ENCODE measurements around the gene PAOX. TPM values are rescaled to one million over a fixed set of nuclear protein-coding genes. Genes with fewer than 3 reads are reported as not detected.

PAOX gene
- total and polyA plus RNA-seq, 2 experiments from 2014 or later = 4.1 to 8.7 TPM

- Histone ChIP-seq H4K20me1 (replicated peaks; ENCODE audit: insufficient read depth) (peaks cover 35% of the 10 kb centered on the region), H3K36me3 (ENCODE audit: insufficient read depth) (peaks cover 5% of the 10 kb centered on the region), H2AFZ (no peak overlapping the region), H3K4me2 (no peak overlapping the region), H3K27ac (ENCODE audit: low read depth) (no peak overlapping the region), H3K4me3 (no peak overlapping the region), H3K79me2 (replicated peaks; ENCODE audit: insufficient read depth) (peaks cover 55% of the 10 kb centered on the region), H3K4me1 (ENCODE audit: insufficient read depth) (no peaks in the 10 kb centered on the region), H3K9me2 (ENCODE audit: insufficient read depth) (no peaks in the 10 kb centered on the region), H3K27me3 (ENCODE audit: insufficient read depth) (no peaks in the 10 kb centered on the region), H3F3A (replicated peaks; ENCODE audit: low read depth) (no peaks in the 10 kb centered on the region)
- Mint-ChIP-seq H3K36me3 (ENCODE audit: low read depth) (peaks cover 79% of the 10 kb centered on the region), H3K9me3 (no peaks in the 10 kb centered on the region), H3K27ac (no peak overlapping the region), H3K27me3 (ENCODE audit: insufficient read depth, low read depth, poor library complexity) (peaks cover 4% of the 10 kb centered on the region), H3K4me3 (no peak overlapping the region), H3K4me1 (no peaks in the 10 kb centered on the region)
- DNase-seq (ENCODE audit: low spot score) (no peak), ATAC-seq (no peak)
- TF ChIP-seq ZNF462 (CRISPR knock-in tag; IDR thresholded peaks at IDR 0.05) (no peak), POLR2AphosphoS5 (IDR thresholded peaks at IDR 0.05; ENCODE audit: low read depth) (no peak), JUNB (IDR thresholded peaks at IDR 0.05; ENCODE audit: unreplicated experiment) (no peak), NANOG (IDR thresholded peaks at IDR 0.05; ENCODE audit: borderline replicate concordance) (no peak), CREB1 (CRISPR knock-in tag; IDR thresholded peaks at IDR 0.05; ENCODE audit: low read depth) (no peak), ZNF114 (CRISPR knock-in tag; IDR thresholded peaks at IDR 0.05) (no peak), EZH2 (IDR thresholded peaks at IDR 0.05; ENCODE audit: low read depth, unreplicated experiment) (no peak), REST (IDR thresholded peaks at IDR 0.05; ENCODE audit: unreplicated experiment) (no peak), STAT1 (IDR thresholded peaks at IDR 0.05; ENCODE audit: unreplicated experiment) (no peak), EZH2phosphoT487 (IDR thresholded peaks at IDR 0.05; ENCODE audit: unreplicated experiment) (no peak), ZNF331 (CRISPR knock-in tag; IDR thresholded peaks at IDR 0.05; ENCODE audit: low read depth) (no peak)
- TF ChIP-seq, protein P1, sequence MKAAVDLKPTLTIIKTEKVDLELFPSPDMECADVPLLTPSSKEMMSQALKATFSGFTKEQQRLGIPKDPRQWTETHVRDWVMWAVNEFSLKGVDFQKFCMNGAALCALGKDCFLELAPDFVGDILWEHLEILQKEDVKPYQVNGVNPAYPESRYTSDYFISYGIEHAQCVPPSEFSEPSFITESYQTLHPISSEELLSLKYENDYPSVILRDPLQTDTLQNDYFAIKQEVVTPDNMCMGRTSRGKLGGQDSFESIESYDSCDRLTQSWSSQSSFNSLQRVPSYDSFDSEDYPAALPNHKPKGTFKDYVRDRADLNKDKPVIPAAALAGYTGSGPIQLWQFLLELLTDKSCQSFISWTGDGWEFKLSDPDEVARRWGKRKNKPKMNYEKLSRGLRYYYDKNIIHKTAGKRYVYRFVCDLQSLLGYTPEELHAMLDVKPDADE (IDR thresholded peaks at IDR 0.05) = no peak
- TF ChIP-seq, protein P2, sequence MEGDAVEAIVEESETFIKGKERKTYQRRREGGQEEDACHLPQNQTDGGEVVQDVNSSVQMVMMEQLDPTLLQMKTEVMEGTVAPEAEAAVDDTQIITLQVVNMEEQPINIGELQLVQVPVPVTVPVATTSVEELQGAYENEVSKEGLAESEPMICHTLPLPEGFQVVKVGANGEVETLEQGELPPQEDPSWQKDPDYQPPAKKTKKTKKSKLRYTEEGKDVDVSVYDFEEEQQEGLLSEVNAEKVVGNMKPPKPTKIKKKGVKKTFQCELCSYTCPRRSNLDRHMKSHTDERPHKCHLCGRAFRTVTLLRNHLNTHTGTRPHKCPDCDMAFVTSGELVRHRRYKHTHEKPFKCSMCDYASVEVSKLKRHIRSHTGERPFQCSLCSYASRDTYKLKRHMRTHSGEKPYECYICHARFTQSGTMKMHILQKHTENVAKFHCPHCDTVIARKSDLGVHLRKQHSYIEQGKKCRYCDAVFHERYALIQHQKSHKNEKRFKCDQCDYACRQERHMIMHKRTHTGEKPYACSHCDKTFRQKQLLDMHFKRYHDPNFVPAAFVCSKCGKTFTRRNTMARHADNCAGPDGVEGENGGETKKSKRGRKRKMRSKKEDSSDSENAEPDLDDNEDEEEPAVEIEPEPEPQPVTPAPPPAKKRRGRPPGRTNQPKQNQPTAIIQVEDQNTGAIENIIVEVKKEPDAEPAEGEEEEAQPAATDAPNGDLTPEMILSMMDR (conservative IDR thresholded peaks at IDR 0.05; ENCODE audit: low read depth in 2 of 2) = no peak
Measured at GRCh38 chr10:133403784-133404183, 24.7 kb downstream of the PAOX start.

Measured in GM23338 (cell line).